Kidney epithelial cell (primary cell): ENCODE results near the gene MOB1B. TPM values are rescaled to one million over a fixed set of nuclear protein-coding genes. Genes with fewer than 3 reads are reported as not detected.

Experiments used
- DNase-seq: peaks from one replicate; pipeline ENCODE4 v3.0.0-alpha.2; 2010; ENCODE audit warnings: low read depth
- H3K27me3 ChIP-seq: 2 replicates; pipeline ENCODE4 v1.6.0; 2011; ENCODE audit warnings: low read length; ENCODE audit not compliant: control insufficient read depth, insufficient read depth
- H3K36me3 ChIP-seq: 2 replicates; pipeline ENCODE4 v1.5.1; 2011; ENCODE audit warnings: low read length; ENCODE audit not compliant: control insufficient read depth, insufficient read depth
- H3K4me3 ChIP-seq: 2 replicates; pipeline ENCODE4 v1.5.1; 2011; ENCODE audit warnings: low read depth, mild to moderate bottlenecking, control low read depth, low read length
- total RNA-seq: library from RNA; depleted of rRNA; stranded (reverse); fragments of >200 nt; gene quantifications from 2 replicates; pipeline ENCODE4 v1.2.3, GENCODE V29; 2015
- TF ChIP-seq, protein P1 (sequence below): IDR thresholded peaks from 2 replicates; pipeline ENCODE4 v1.5.1; 2011; ENCODE audit warnings: mild to moderate bottlenecking, moderate library complexity, low read length, control low read depth, inconsistent platforms; ENCODE audit not compliant: insufficient read depth, poor library complexity, severe bottlenecking

The MOB1B gene
- total RNA-seq, 1 donor from 2014 or later: 19.4 TPM

GRCh38 chr4:70936200-70936787 is 34.1 kb downstream of the MOB1B start:
- no peak overlapping the region for H3K4me3 ChIP-seq
- no peaks in the 10 kb centered on the region for H3K36me3 ChIP-seq
- DNase-seq: no peak
- TF ChIP-seq, protein P1, sequence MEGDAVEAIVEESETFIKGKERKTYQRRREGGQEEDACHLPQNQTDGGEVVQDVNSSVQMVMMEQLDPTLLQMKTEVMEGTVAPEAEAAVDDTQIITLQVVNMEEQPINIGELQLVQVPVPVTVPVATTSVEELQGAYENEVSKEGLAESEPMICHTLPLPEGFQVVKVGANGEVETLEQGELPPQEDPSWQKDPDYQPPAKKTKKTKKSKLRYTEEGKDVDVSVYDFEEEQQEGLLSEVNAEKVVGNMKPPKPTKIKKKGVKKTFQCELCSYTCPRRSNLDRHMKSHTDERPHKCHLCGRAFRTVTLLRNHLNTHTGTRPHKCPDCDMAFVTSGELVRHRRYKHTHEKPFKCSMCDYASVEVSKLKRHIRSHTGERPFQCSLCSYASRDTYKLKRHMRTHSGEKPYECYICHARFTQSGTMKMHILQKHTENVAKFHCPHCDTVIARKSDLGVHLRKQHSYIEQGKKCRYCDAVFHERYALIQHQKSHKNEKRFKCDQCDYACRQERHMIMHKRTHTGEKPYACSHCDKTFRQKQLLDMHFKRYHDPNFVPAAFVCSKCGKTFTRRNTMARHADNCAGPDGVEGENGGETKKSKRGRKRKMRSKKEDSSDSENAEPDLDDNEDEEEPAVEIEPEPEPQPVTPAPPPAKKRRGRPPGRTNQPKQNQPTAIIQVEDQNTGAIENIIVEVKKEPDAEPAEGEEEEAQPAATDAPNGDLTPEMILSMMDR: no peak
- no peaks in the 10 kb centered on the region for H3K27me3 ChIP-seq

GRCh38 chr4:70938086-70938485 is 35.9 kb downstream of the MOB1B start:
- Histone ChIP-seq H3K27me3 (no peaks in the 10 kb centered on the region), H3K4me3 (no peak overlapping the region), H3K36me3 (no peaks in the 10 kb centered on the region)
- DNase-seq: no peak
- TF ChIP-seq, protein P1: no peak

DNA sequence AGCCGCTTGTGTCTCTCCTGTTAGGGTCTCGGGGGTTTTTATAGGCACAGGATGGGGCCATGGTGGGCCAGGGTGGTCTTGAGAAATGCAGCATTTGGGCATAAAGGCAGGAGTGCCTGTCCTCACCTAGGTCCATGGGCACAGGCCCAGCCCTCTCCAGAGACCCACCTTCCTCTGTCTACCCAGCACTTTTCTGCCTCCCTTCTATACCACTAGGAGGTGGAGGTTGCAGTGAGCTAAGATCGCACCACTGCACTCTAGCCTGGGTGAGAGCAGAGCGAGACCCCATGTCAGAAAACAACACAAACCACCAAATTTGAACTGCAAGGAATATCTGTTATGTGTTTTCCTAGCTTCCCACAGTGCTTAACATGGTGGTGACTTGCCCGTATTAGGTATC is 38.0 kb downstream of the MOB1B start:
- no peaks in the 10 kb centered on the region for H3K27me3 ChIP-seq
- no peaks in the 10 kb centered on the region for H3K36me3 ChIP-seq
- no peak overlapping the region for H3K4me3 ChIP-seq
- TF ChIP-seq, protein P1: no peak
- DNase-seq: no peak

GRCh38 chr4:70943114-70943513 is 40.9 kb downstream of the MOB1B start:
- Histone ChIP-seq H3K27me3 (no peaks in the 10 kb centered on the region), H3K4me3 (no peak overlapping the region), H3K36me3 (no peaks in the 10 kb centered on the region)
- TF ChIP-seq, protein P1: no peak
- no peak for DNase-seq

GRCh38 chr4:70945046-70945445 is 42.9 kb downstream of the MOB1B start:
- H3K4me3 ChIP-seq: no peak overlapping the region
- H3K36me3 ChIP-seq: no peaks in the 10 kb centered on the region
- TF ChIP-seq, protein P1: no peak
- no peak for DNase-seq
- H3K27me3 ChIP-seq: no peaks in the 10 kb centered on the region

- H3K36me3 ChIP-seq: no peaks in the 10 kb centered on the region
- no peaks in the 10 kb centered on the region for H3K27me3 ChIP-seq
- no peak for DNase-seq
- no peak overlapping the region for H3K4me3 ChIP-seq
- TF ChIP-seq, protein P1: no peak
Observed at GRCh38 chr4:70945452-70946055, 43.4 kb downstream of the MOB1B start.
